GM19468 (cell line): ENCODE data around the gene SHLD1.

Experiments used
- ATAC-seq: cut with Tn5 transposase; IDR thresholded peaks from one replicate; pipeline ENCODE4 v1.9.1; 2021; ENCODE audit warnings: mild to moderate bottlenecking, moderate library complexity, moderate number of reproducible peaks; ENCODE audit not compliant: unreplicated experiment; ENCODE audit errors: extremely low read depth

The SHLD1 gene

GRCh38 chr20:5809495-5809894 is 59.3 kb downstream of the SHLD1 start:
- ATAC-seq = no peak

GRCh38 chr20:5810800-5811422 is 60.7 kb downstream of the SHLD1 start:
- ATAC-seq = no peak

- no peak for ATAC-seq
Observed at GRCh38 chr20:5811746-5812145, 61.5 kb downstream of the SHLD1 start.

- ATAC-seq = no peak
Observed at GRCh38 chr20:5818346-5818681, 68.1 kb downstream of the SHLD1 start.

- ATAC-seq = no peak
Observed at GRCh38 chr20:5820738-5821137, 70.5 kb downstream of the SHLD1 start.

GRCh38 chr20:5821627-5822215 is 71.5 kb downstream of the SHLD1 start:
- ATAC-seq = no peak

- ATAC-seq = no peak
Observed at GRCh38 chr20:5822569-5822968, 72.4 kb downstream of the SHLD1 start.

GRCh38 chr20:5825130-5825719 is 75.0 kb downstream of the SHLD1 start:
- no peak for ATAC-seq

GRCh38 chr20:5827098-5827853 is 77.1 kb downstream of the SHLD1 start:
- ATAC-seq = no peak

GRCh38 chr20:5827861-5828260 is 77.7 kb downstream of the SHLD1 start:
- ATAC-seq = no peak

- ATAC-seq = no peak
Observed at GRCh38 chr20:5829241-5829809, 79.1 kb downstream of the SHLD1 start.

- ATAC-seq = no peak
Observed at GRCh38 chr20:5831539-5832237, 81.5 kb downstream of the SHLD1 start.

GRCh38 chr20:5833309-5833941 is 83.2 kb downstream of the SHLD1 start:
- no peak for ATAC-seq

- no peak for ATAC-seq
Observed at GRCh38 chr20:5834436-5835005, 84.3 kb downstream of the SHLD1 start.

GRCh38 chr20:5835321-5835821 is 85.2 kb downstream of the SHLD1 start:
- no peak for ATAC-seq

GRCh38 chr20:5835871-5836270 is 85.7 kb downstream of the SHLD1 start:
- ATAC-seq = no peak

- ATAC-seq = no peak
Observed at GRCh38 chr20:5836569-5836968, 86.4 kb downstream of the SHLD1 start.

GRCh38 chr20:5840411-5841002 is 90.3 kb downstream of the SHLD1 start:
- no peak for ATAC-seq

- no peak for ATAC-seq
Observed at GRCh38 chr20:5841522-5841921, 91.3 kb downstream of the SHLD1 start.
